Muscle of leg (tissue), 11 donors: ENCODE results near the gene CCDC85C. TPM values are rescaled to one million over a fixed set of nuclear protein-coding genes. Genes with fewer than 3 reads are reported as not detected.

Source experiments
- DNase-seq: peaks from one replicate; pipeline ENCODE4 v3.0.0; 2013
- H3K27ac ChIP-seq: one replicate; pipeline ENCODE4 v1.5.1; 2013; ENCODE audit warnings: mild to moderate bottlenecking, low read length, control low read depth
- H3K27me3 ChIP-seq: one replicate; pipeline ENCODE4 v1.6.1; 2013; ENCODE audit warnings: low read length; ENCODE audit not compliant: control insufficient read depth, insufficient read depth
- H3K36me3 ChIP-seq: one replicate; pipeline ENCODE4 v1.6.1; 2013; ENCODE audit warnings: low read length; ENCODE audit not compliant: control insufficient read depth, insufficient read depth
- H3K4me1 ChIP-seq: one replicate; pipeline ENCODE4 v1.6.1; 2013; ENCODE audit warnings: low read length; ENCODE audit not compliant: control insufficient read depth, insufficient read depth
- H3K4me3 ChIP-seq: one replicate; pipeline ENCODE4 v1.5.1; 2013; ENCODE audit warnings: low read length, control low read depth
- H3K9me3 ChIP-seq: replicated peaks from 2 replicates; pipeline ENCODE4 v1.6.1; 2013; ENCODE audit warnings: low read depth, low read length; ENCODE audit not compliant: control insufficient read depth
- WGBS: methylation state at CpG from one replicate; pipeline ENCODE4 v1.1.5; 2013; ENCODE audit warnings: missing lambda C conversion rate; ENCODE audit not compliant: insufficient coverage; 5-methylcytosine and 5-hydroxymethylcytosine counted together
- polyA plus RNA-seq, 8 donors: library from polyadenylated mRNA; unstranded; fragments of 120-200 nt; gene quantifications; one replicate each; pipeline versions ENCODE4 v1.2.1 to v1.2.3, GENCODE V29; 2013; ENCODE audit warnings: inconsistent platforms in 1 of 8, low replicate concordance in 1 of 8; ENCODE audit not compliant: insufficient read length in 8 of 8, insufficient read depth in 1 of 8
- total RNA-seq: library from RNA; stranded (reverse); fragments of 120-200 nt; gene quantifications from one replicate; pipeline ENCODE4 v1.2.4, GENCODE V29; 2013

Gene CCDC85C
- total and polyA plus RNA-seq, 9 donors, result 3.2 to 6.5 (median 4.1) TPM

- Histone ChIP-seq H3K27ac (no peak overlapping the region), H3K4me3 (no peak overlapping the region), H3K9me3 (no peaks in the 10 kb centered on the region), H3K4me1 (peaks cover 33% of the 10 kb centered on the region), H3K27me3 (no peaks in the 10 kb centered on the region), H3K36me3 (no peaks in the 10 kb centered on the region)
- WGBS, result 38% methylated on average over 7 of the region's 14 CpGs
- DNase-seq, result no peak
These were observed 24.0 kb downstream of the CCDC85C start for GRCh38 chr14:99579903-99580571.

GRCh38 chr14:99579120-99579836, 24.7 kb downstream of the CCDC85C start:
- no peak overlapping the region for H3K4me3 ChIP-seq
- no peaks in the 10 kb centered on the region for H3K27me3 ChIP-seq
- 68% methylated on average over 7 of the region's 11 CpGs for WGBS
- no peaks in the 10 kb centered on the region for H3K9me3 ChIP-seq
- peaks cover 40% of the 10 kb centered on the region for H3K4me1 ChIP-seq
- DNase-seq, result no peak
- no peak overlapping the region for H3K27ac ChIP-seq
- H3K36me3 ChIP-seq, result no peaks in the 10 kb centered on the region

GRCh38 chr14:99578541-99579101, 25.4 kb downstream of the CCDC85C start:
- no CpG with 5 or more reads among the region's 12 CpGs for WGBS
- no peaks in the 10 kb centered on the region for H3K27me3 ChIP-seq
- no peaks in the 10 kb centered on the region for H3K9me3 ChIP-seq
- no peak overlapping the region for H3K4me3 ChIP-seq
- no peak overlapping the region for H3K27ac ChIP-seq
- peaks cover 47% of the 10 kb centered on the region for H3K4me1 ChIP-seq
- peak; percentile 78 for DNase-seq
- no peaks in the 10 kb centered on the region for H3K36me3 ChIP-seq

- no peak for DNase-seq
- Histone ChIP-seq H3K4me1 (peaks cover 63% of the 10 kb centered on the region), H3K4me3 (no peak overlapping the region), H3K27ac (no peak overlapping the region), H3K9me3 (no peaks in the 10 kb centered on the region), H3K36me3 (no peaks in the 10 kb centered on the region), H3K27me3 (no peaks in the 10 kb centered on the region)
- 76% methylated on average over 22 of the region's 26 CpGs for WGBS
These were observed 27.0 kb downstream of the CCDC85C start for GRCh38 chr14:99576761-99577705.

GRCh38 chr14:99576304-99576703, 27.7 kb downstream of the CCDC85C start:
- Histone ChIP-seq H3K27ac (no peak overlapping the region), H3K27me3 (no peaks in the 10 kb centered on the region)
- WGBS, result 58% methylated on average over 5 of the region's 5 CpGs

GRCh38 chr14:99575043-99576023, 28.7 kb downstream of the CCDC85C start:
- WGBS, result 76% methylated on average over 22 of the region's 22 CpGs
- DNase-seq, result peak; percentile 60
- H3K36me3 ChIP-seq, result no peaks in the 10 kb centered on the region
- H3K9me3 ChIP-seq, result no peaks in the 10 kb centered on the region
- H3K4me1 ChIP-seq, result peaks cover 74% of the 10 kb centered on the region
- H3K27ac ChIP-seq, result peak overlapping the region; percentile 7
- no peaks in the 10 kb centered on the region for H3K27me3 ChIP-seq
- H3K4me3 ChIP-seq, result no peak overlapping the region

More at GRCh38 chr14:99576304-99576703, 27.7 kb downstream of the CCDC85C start:
- Histone ChIP-seq H3K4me1 (peaks cover 69% of the 10 kb centered on the region), H3K9me3 (no peaks in the 10 kb centered on the region), H3K36me3 (no peaks in the 10 kb centered on the region), H3K4me3 (no peak overlapping the region)
- DNase-seq, result no peak

GRCh38 chr14:99574099-99574880, 29.7 kb downstream of the CCDC85C start:
- peak; percentile 77 for DNase-seq
- no peak overlapping the region for H3K4me3 ChIP-seq
- 31% methylated on average over 3 of the region's 11 CpGs for WGBS
- H3K27ac ChIP-seq, result no peak overlapping the region
- H3K36me3 ChIP-seq, result no peaks in the 10 kb centered on the region
- peaks cover 73% of the 10 kb centered on the region for H3K4me1 ChIP-seq
- H3K9me3 ChIP-seq, result no peaks in the 10 kb centered on the region
- H3K27me3 ChIP-seq, result no peaks in the 10 kb centered on the region

GRCh38 chr14:99573436-99574098, 30.4 kb downstream of the CCDC85C start:
- Histone ChIP-seq H3K4me1 (peaks cover 70% of the 10 kb centered on the region), H3K27me3 (no peaks in the 10 kb centered on the region), H3K9me3 (no peaks in the 10 kb centered on the region), H3K27ac (no peak overlapping the region), H3K36me3 (no peaks in the 10 kb centered on the region), H3K4me3 (no peak overlapping the region)
- DNase-seq, result no peak
- WGBS, result 63% methylated on average over 13 of the region's 15 CpGs
